ENCODE data around the gene GLRX5. TPM values are rescaled to one million over a fixed set of nuclear protein-coding genes. Genes with fewer than 3 reads are reported as not detected.

The GLRX5 gene
- total RNA-seq, 4 donors from 2014 or later: 19.8 to 42.1 (median 33.7) TPM

GRCh38 chr14:95538801-95539509 lies 4.1 kb downstream of the GLRX5 start:
- H3K27ac ChIP-seq: no peak overlapping the region
- peaks cover 34% of the 10 kb centered on the region for H3K4me1 ChIP-seq
- TF ChIP-seq EP300 (IDR thresholded peaks at IDR 0.05) (no peak), POLR2A (IDR thresholded peaks at IDR 0.05) (no peak), CTCF (IDR thresholded peaks at IDR 0.05) (no peak), POLR2AphosphoS5 (IDR thresholded peaks at IDR 0.05) (no peak)
- H3K27me3 ChIP-seq: no peaks in the 10 kb centered on the region
- H3K9me3 ChIP-seq: no peaks in the 10 kb centered on the region
- 89% methylated on average over 14 of the region's 14 CpGs for WGBS
- no peak overlapping the region for H3K4me3 ChIP-seq
- no peak for DNase-seq (ENCODE audit: low spot score in 2 of 2)
- H3K36me3 ChIP-seq: peaks cover 3% of the 10 kb centered on the region

GRCh38 chr14:95540236-95540855 lies 5.5 kb downstream of the GLRX5 start:
- Histone ChIP-seq H3K9me3 (no peaks in the 10 kb centered on the region), H3K36me3 (peaks cover 14% of the 10 kb centered on the region), H3K27ac (no peak overlapping the region), H3K4me3 (no peak overlapping the region), H3K27me3 (no peaks in the 10 kb centered on the region), H3K4me1 (peaks cover 33% of the 10 kb centered on the region)
- DNase-seq (ENCODE audit: low spot score in 2 of 2): no peak
- TF ChIP-seq POLR2AphosphoS5 (IDR thresholded peaks at IDR 0.05) (no peak), EP300 (IDR thresholded peaks at IDR 0.05) (no peak), POLR2A (IDR thresholded peaks at IDR 0.05) (no peak), CTCF (IDR thresholded peaks at IDR 0.05) (no peak)
- 95% methylated on average over 6 of the region's 6 CpGs for WGBS

- no peak for DNase-seq (ENCODE audit: low spot score in 2 of 2)
- Histone ChIP-seq H3K27me3 (no peaks in the 10 kb centered on the region), H3K9me3 (no peaks in the 10 kb centered on the region), H3K4me1 (peaks cover 26% of the 10 kb centered on the region), H3K4me3 (no peak overlapping the region), H3K36me3 (peaks cover 14% of the 10 kb centered on the region), H3K27ac (no peak overlapping the region)
- no peak for TF ChIP-seq CTCF (IDR thresholded peaks at IDR 0.05)
- TF ChIP-seq POLR2AphosphoS5 (IDR thresholded peaks at IDR 0.05): no peak
- no peak for TF ChIP-seq POLR2A (IDR thresholded peaks at IDR 0.05)
- TF ChIP-seq EP300 (IDR thresholded peaks at IDR 0.05): no peak
- WGBS: 77% methylated on average over 4 of the region's 4 CpGs
These were observed 6.5 kb downstream of the GLRX5 start for GRCh38 chr14:95541346-95541745.

DNA sequence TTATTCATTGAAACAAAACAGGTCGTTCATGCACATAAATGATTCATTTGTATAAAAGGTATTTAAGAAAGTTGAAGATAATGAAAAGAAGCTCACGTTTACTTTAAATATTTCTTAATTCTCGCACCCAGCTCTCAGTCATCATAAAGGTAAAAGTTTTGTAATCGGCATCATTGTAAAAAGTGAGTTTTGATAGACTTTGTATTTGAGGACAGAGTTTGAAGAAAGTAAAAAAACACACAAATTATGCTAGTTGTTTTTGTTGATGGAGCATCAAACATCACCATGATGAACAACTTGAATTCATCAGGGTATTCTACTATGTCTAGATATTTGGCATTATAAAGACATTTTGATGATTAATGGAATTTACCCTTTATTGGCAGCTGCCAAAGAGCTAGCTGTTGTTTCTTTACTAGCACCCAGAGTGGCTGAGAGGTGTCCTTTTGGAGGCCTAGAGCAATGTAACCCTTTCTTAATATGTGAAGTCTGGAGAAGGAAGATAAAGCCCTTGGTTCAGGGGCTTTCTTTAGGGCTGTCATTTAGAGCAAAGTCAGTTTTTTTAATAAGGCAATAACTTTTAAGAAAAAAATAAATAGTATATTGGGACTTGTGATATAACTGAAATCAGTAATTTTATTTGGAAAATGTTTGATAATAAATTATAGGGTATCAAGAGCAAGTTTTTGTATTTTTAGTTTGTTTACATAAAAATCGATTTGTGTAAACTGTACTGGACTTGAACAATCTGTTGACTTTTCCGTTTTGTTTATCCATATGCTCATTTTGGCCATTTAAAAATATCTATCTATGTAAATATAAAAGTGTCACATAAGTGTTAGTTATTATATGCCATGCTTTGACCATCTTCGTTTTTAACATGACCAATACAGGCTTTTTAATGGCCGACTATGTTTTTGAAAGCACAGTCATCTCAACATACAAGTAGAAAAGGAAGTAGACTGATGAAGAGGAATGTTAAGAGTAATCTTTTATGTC lies 7.4 kb downstream of the GLRX5 start:
- WGBS: 89% methylated on average over 8 of the region's 8 CpGs
- no peak for DNase-seq (ENCODE audit: low spot score in 2 of 2)
- Histone ChIP-seq H3K27me3 (no peaks in the 10 kb centered on the region), H3K9me3 (no peaks in the 10 kb centered on the region), H3K27ac (no peak overlapping the region), H3K4me3 (no peak overlapping the region), H3K4me1 (peaks cover 17% of the 10 kb centered on the region), H3K36me3 (peaks cover 14% of the 10 kb centered on the region)
- no peak for TF ChIP-seq POLR2AphosphoS5 (IDR thresholded peaks at IDR 0.05)
- no peak for TF ChIP-seq EP300 (IDR thresholded peaks at IDR 0.05)
- no peak for TF ChIP-seq CTCF (IDR thresholded peaks at IDR 0.05)
- no peak for TF ChIP-seq POLR2A (IDR thresholded peaks at IDR 0.05)
